HepG2 (cell line): Measurements from ENCODE around the gene IL17RC.

Experiments used
- AKNA ChIP-seq: sonication (generic); formaldehyde crosslinking; IDR thresholded peaks from 2 replicates; pipeline ENCODE4 v1.4.0; 2020; ENCODE audit warnings: missing genetic modification reagents, borderline replicate concordance
- CTCF ChIP-seq: sonication (generic); formaldehyde crosslinking; IDR thresholded peaks from 2 replicates; pipeline ENCODE4 v1.5.0; 2020; ENCODE audit warnings: mild to moderate bottlenecking, missing genetic modification reagents, moderate library complexity
- ETV6 ChIP-seq: sonication (generic); formaldehyde crosslinking; conservative IDR thresholded peaks from 2 replicates; pipeline ENCODE4 v1.4.0; 2020; ENCODE audit warnings: missing genetic modification reagents
- FOSL2 ChIP-seq: sonication (generic); formaldehyde crosslinking; IDR thresholded peaks from 2 replicates; pipeline ENCODE4 v1.4.0; 2020; ENCODE audit warnings: missing genetic modification reagents
- KIAA2018 ChIP-seq: sonication (generic); formaldehyde crosslinking; IDR thresholded peaks from 2 replicates; pipeline ENCODE4 v1.5.0; 2020; ENCODE audit warnings: mild to moderate bottlenecking, missing genetic modification reagents, borderline replicate concordance
- NCOA2 ChIP-seq: sonication (generic); formaldehyde crosslinking; IDR thresholded peaks from 2 replicates; pipeline ENCODE4 v1.8.0; 2022; ENCODE audit warnings: inconsistent platforms
- PREB ChIP-seq: sonication (generic); formaldehyde crosslinking; IDR thresholded peaks from 2 replicates; pipeline ENCODE4 v1.4.0; 2020; ENCODE audit warnings: missing genetic modification reagents
- RAD21 ChIP-seq: fragments of 450-650 bp; formaldehyde crosslinking; IDR thresholded peaks from 2 replicates; pipeline ENCODE4 v1.5.0; 2020; ENCODE audit warnings: mild to moderate bottlenecking
- TCF7L2 ChIP-seq: IDR thresholded peaks from 2 replicates; pipeline ENCODE4 v1.6.1; 2011; ENCODE audit warnings: mild to moderate bottlenecking, low read depth, low read length, moderate library complexity
- YY1 ChIP-seq: IDR thresholded peaks from 2 replicates; pipeline ENCODE4 v1.6.1; 2011; ENCODE audit warnings: low read length, low read depth, moderate library complexity, mild to moderate bottlenecking; ENCODE audit not compliant: insufficient read depth, insufficient replicate concordance
- ZFP90 ChIP-seq: sonication (generic); formaldehyde crosslinking; IDR thresholded peaks from 2 replicates; pipeline ENCODE4 v1.8.0; 2022; ENCODE audit warnings: missing genetic modification reagents, mild to moderate bottlenecking, inconsistent platforms, borderline replicate concordance
- ZNF143 ChIP-seq: sonication (generic); formaldehyde crosslinking; IDR thresholded peaks from 2 replicates; pipeline ENCODE4 v1.4.0; 2020; ENCODE audit warnings: missing genetic modification reagents
- ZNF510 ChIP-seq: sonication (generic); formaldehyde crosslinking; IDR thresholded peaks from 2 replicates; pipeline ENCODE4 v1.4.0; 2020; ENCODE audit warnings: low read depth, mild to moderate bottlenecking, missing genetic modification reagents

GRCh38 chr3:9942164-9942563 is 25.3 kb downstream of the IL17RC start:
- TF ChIP-seq PREB (CRISPR knock-in tag) (no peak), AKNA (CRISPR knock-in tag) (no peak), FOSL2 (CRISPR knock-in tag) (no peak), KIAA2018 (CRISPR knock-in tag) (no peak), NCOA2 (CRISPR knock-in tag) (no peak), YY1 (no peak), RAD21 (CRISPR knock-in tag) (no peak), ZFP90 (CRISPR knock-in tag) (no peak), ETV6 (CRISPR knock-in tag) (no peak), ZNF143 (CRISPR knock-in tag) (no peak), ZNF510 (no peak), TCF7L2 (no peak), CTCF (no peak)
